GM18858 (cell line): ENCODE data around the gene R3HCC1L.
A peak's percentile ranks its signal among the peaks of the same experiment; 100 is the strongest.

ENCODE experiments used
- ATAC-seq: cut with Tn5 transposase; IDR thresholded peaks from one replicate; pipeline ENCODE4 v1.9.1; 2021; ENCODE audit not compliant: unreplicated experiment

R3HCC1L gene

GRCh38 chr10:98134431-98135221 lies at the start of gene R3HCC1L:
TSS of gene R3HCC1L (plus strand) at chr10:98134657. CDS start at chr10:98208115, 73,458 bp downstream.
- peak; percentile 75 for ATAC-seq

DNA sequence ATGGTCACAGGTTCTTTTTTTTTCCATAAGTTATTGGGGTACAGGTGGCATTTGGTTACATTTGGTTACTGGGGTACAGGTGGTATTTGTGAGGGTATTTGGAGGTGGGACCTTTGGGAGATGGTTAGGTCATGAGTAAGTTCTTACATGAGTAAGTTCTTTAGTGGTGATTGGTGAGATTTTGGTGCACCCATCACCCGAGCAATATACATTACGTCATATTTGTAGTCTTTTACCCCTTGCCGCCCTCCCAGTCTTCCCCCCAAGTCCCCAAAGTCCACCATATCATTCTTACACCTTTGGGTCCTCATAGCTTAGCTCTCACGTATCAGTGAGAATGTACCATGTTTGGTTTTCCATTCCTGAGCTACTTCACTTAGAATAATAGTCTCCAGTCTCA lies 49.2 kb upstream of the R3HCC1L start:
- no peak for ATAC-seq

DNA sequence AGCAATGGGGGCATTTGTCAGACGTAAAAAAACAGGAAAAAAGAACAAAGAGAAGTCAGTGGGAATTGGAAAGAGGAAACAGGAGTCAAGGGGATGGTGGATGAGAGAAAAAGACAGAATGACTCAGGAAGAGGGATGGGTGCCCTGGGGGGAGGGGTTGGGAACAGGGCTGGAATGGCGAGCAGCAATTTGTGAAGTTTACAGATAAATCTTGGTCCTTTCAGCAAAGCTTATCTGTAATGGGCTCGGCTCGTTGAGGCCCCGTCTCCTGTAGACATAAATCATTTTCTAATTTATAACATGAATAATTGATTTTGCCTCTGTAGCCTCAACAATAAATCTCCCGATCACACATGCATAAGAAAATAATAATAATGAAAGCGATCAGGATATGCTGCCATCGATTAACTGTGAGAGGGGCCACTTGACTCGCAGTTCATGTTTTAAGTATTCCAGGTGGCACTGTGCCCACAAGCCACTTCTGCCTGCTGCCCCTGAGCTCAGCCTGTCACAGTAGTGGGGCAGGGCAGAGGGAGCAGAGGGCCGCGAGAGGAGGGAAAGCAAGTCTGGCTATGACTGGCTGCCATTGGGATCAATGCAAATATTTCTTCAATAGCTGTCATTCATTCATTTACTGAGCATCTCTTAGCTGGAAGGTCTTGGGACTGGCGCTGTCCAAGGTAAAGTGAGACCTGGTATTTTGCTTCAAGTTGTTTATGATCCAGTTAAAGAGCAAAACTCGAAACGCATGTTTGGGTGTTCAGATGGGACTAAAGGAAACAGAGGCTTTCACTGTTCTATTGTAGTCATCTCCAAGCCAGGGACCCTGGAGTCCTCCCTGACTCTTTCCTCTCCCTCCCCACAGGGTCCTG lies 47.4 kb upstream of the R3HCC1L start:
- ATAC-seq: no peak

DNA sequence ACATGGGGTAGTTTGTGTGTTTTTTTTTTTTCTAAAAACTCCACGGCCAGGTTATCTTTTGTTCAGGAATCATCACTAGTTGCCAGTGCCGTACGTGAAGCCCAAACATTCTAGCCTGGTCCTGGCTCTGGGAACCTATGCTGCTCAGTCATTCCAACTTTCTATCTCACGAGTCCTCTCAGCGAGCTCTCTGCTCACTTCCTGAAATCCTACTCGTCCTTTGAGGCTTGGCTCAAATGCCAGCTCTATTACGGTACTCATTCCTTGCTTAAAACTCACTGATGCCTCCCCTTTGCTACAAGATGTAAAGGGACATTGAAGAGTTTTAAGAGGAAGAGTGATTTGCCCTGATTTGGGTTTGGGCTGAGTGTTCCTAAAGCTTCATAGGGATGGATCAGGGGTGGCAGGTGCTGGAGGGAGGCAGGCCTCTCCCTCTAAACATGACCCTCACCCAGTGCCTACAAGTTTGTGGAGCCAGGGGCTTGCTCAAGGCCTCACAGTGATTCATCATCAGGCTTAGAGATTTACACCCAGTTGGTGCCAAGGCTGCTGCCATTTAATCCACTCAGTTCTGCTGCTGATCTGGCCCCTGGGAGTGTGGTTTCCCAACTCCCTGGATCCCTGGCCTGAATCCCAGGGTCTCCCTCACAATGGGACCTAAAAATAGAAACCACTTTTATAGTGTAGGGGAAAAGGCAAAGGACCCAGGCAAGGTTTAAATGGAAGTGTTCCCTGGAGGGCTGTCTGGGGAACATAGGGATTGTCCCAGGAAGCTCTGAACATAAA lies 46.1 kb upstream of the R3HCC1L start:
- no peak for ATAC-seq

DNA sequence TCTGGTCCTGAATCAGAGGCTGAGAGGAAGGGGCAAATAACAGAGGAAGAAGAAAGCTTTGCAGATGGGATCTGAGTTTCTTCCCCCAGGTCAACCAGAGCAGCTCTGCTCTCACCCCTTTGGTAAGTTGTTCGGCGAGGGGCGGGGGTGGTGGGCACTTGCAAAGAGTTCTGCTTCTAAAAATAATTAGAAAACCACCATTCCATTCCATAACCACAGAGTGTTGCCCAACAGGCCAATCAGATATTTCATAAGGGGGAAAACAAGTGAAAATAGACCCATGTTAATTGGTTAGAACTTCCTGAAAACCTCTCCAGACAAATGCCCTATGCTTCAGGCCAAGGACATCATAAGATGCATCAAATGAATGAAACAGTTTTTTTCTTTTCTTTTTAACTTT lies 43.6 kb upstream of the R3HCC1L start:
- no peak for ATAC-seq

DNA sequence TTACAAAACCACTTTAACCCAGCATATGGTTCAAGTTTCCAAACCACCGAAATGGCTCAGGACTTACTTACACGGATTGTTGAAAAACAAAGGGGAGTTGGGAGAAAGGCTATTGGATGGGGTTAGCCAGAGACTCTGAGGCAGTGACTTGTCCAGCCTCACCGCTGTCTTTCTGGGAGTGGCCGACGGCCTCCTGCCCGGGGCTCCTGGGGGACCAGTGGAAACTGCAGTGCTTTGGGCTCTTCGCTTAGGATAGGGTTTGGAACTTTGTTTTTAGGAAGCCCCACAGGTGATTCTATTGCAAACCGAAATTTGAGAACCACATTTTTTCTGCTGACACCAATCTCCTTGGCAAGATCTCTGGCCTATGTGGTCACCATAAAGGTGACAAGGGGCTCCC lies 38.1 kb upstream of the R3HCC1L start:
- ATAC-seq: no peak

DNA sequence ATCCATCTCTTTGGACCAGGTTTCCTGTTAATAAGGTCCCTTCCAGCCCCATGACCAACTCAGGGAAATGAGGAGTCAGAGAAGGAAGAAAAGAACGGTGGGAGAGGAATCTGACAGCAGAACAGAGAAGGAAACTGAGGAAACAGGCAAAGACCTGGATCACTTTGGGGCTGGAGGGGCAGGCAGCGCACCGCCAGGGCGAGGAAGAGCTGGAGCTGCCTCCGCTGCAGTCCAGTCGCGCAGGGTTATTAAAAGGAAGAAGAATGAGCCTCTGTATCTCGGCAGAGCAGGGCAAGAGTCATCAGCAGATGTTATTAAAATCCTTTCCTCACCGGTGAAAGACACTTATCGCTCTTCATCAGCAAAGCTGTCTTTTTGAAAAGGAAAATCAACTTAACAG lies 37.7 kb upstream of the R3HCC1L start:
- no peak for ATAC-seq

DNA sequence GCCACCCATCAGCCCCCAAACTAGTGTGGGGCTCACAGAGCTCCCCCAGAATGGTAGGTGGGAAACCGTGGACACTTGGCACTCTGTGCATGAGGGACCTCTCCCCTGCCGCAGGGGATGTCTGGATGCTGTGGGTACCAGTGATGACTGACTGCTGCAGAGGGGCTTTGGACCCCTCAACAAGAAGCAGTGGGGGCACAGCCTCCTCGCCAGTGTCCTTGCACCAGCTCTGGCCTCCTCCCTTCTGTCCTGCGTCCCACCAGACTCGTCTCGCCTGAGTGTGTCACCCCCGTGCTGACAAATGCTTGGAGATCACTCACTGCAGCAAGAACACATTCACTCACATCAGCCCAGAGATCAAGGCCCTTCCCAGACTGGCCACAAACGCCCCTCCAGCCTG lies 37.3 kb upstream of the R3HCC1L start:
- no peak for ATAC-seq

DNA sequence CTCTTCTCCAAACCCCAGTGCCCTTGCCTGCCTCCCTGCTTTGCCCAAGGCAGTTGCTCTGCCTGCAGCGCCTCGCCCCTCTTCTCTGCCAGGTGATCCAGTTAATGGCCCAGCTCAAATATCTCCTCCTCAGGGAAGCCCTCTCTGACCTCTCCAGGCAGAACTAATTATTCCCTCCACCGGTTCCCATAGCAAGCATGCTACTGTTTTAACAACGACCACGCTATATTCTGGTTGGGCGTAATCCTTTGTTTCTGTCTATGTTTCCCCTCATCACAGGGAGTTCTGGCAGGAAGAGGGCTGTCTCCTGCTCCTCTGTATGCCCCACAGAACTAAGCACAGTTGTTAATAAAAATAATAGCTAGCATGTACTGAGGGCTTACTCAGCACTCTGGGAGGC lies 36.8 kb upstream of the R3HCC1L start:
- ATAC-seq: no peak

- ATAC-seq: no peak
Observed at GRCh38 chr10:98098247-98098646, 36.2 kb upstream of the R3HCC1L start.

- ATAC-seq: no peak
Observed at GRCh38 chr10:98100476-98100875, 34.0 kb upstream of the R3HCC1L start.

GRCh38 chr10:98101366-98101765 lies 33.1 kb upstream of the R3HCC1L start:
- ATAC-seq: no peak

DNA sequence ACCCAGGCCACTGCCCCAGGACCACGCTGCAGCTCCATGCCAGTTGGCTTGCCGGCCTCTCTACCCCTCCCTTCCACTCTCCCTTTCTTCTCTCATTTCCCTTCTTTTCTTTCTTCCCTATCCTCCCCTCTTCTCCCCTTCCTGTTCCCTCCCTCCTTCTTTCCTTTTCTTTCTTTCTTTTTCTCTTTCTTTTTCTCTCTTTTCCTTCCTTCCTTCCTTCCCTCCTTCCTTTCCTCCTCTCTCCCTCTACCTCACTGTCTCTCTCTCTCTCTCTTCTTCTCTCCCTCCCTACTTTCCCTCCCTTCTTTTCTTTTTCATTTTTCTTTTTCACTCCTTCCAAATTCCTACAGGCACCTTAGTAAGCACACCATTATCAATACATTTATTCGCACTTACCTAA lies 30.3 kb upstream of the R3HCC1L start:
- no peak for ATAC-seq

DNA sequence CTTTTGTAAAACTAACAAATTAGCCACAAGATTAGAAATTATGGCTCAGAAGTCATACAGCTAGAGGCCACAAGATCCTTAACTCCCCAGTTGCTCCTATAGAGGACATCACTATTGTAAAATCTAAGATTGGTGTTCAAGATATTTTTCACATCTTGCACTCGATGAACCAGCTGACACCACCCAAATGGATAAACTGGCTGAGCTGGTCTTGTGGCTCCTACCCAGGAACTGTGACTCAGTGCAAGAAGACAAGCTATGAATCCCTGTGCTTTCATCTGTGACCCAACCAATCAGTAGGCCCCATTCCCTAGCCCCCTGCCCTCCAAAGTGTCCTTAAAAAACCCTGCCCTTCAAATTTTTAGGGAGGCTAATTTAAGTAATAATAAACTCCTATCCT lies 27.9 kb upstream of the R3HCC1L start:
- ATAC-seq: no peak

DNA sequence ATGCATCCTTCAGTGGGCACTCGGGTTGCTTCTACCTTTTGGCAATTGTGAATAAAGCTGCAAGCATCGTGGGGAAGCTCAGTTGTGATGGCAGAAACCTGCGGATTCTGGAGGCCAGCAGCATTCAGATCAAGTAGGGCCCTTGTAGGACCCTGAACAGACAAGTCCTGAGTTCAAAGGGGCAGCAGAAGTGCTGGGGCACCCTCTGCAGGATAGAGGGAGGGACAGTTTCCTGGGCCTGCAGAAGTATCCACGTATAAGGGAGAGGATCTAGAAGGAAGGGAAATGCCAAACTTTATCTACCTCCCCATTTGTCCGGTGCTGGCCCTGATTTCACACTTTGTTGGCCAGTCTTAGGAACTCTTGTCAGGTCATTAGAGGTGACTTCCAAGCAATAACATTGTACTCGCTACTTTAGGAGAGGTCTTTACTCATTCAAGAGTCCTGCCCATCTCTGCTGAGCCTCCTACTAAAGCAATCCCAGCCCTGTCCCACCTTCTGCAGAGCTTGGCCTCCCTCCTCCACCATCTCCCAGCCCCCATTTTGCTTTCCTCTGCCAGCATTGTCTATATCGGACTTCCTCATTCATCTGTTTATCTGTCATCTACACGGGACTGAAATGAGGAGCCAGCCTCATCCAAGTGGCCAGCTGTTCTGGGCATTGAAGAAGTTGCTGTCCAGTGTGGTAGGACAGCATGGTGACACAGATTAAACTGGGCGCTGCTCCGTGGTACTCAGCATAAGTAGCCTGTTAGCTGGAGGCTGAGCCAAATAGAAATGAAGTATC lies 26.6 kb upstream of the R3HCC1L start:
- ATAC-seq: no peak

DNA sequence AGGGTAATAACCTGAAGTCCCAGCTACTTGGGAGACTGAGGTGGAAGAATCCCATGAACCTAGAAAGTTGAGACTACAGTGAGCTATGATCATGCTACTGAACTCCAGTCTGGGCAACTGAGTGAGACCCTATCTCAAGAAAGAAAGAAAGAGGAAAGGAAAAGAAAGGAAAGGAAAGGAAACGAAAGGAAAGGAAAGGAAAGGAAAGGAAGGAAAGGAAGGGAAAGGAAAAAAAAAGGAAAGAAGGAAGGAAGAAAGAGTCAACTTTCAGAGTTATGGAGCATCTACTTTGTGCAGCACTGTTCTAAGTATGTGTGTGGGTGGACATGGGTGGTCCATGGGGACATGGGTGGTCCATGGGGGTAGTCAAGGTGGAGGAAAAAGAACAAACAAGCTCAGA lies 24.1 kb upstream of the R3HCC1L start:
- no peak for ATAC-seq

- no peak for ATAC-seq
Observed at GRCh38 chr10:98115031-98115787, 19.2 kb upstream of the R3HCC1L start.

DNA sequence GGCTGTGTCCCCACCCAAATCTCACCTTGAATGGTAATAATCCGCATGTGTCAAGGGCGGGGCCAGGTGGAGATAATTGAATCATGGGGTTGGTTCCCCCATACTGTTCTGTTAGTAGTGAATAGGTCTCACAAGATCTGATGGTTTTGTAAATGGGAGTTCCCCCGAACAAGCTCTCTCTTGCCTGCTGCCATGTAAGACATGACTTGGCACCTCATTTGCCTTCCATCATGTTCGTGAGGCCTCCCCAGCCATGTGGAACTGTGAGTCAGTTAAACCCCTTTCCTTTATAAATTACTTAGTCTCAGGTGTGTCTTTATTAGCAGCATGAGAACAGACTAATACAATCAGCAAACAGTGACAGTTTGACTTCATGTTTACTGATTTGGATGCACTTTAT lies 14.6 kb upstream of the R3HCC1L start:
- no peak for ATAC-seq

DNA sequence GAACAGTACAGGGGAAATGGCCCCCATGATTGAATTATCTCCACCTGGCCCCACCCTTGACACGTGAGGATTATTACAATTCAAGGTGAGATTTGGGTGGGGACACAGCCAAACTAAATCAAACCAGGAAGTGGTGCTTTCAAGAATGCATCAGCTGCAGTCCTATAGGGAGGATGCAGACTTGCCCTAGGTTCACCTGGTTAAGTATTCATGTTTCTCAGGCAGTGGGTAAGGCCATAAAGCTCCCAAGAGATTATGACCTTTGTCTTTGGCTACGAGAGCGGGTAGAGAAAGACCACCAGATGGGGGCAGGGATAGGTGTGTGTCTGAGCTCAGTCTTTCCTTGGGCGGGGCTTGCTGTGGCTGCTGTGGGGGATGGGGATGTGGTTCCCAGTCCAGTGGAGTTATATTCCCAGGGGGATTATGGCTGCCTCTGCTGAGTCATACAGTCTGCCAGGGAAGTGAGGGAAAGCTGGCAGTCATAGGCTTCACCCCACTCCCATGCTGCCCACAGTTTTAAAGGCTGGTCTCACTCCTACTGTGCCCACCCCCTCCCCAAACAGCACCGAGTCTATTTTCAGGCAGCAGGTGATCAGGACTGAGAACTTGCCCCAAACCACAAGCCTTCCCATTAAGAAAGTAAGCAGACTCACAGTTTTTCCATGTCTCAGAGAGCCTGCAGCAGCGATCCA lies 8.4 kb upstream of the R3HCC1L start:
- no peak for ATAC-seq
